ENCODE results near the gene ORC6.

- TF ChIP-seq CTCF (IDR thresholded peaks at IDR 0.05): no peak
- TF ChIP-seq EZH2 (IDR thresholded peaks at IDR 0.05; ENCODE audit: borderline replicate concordance, insufficient read depth, low read depth, low read length, poor library complexity, severe bottlenecking): no peak
Measured at GRCh38 chr16:46691726-46692125, 2.3 kb downstream of the ORC6 start.

Measured in B cell (primary cell).